ENCODE results near the gene SERPINI1.

SERPINI1 gene, protein sequence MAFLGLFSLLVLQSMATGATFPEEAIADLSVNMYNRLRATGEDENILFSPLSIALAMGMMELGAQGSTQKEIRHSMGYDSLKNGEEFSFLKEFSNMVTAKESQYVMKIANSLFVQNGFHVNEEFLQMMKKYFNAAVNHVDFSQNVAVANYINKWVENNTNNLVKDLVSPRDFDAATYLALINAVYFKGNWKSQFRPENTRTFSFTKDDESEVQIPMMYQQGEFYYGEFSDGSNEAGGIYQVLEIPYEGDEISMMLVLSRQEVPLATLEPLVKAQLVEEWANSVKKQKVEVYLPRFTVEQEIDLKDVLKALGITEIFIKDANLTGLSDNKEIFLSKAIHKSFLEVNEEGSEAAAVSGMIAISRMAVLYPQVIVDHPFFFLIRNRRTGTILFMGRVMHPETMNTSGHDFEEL

DNA sequence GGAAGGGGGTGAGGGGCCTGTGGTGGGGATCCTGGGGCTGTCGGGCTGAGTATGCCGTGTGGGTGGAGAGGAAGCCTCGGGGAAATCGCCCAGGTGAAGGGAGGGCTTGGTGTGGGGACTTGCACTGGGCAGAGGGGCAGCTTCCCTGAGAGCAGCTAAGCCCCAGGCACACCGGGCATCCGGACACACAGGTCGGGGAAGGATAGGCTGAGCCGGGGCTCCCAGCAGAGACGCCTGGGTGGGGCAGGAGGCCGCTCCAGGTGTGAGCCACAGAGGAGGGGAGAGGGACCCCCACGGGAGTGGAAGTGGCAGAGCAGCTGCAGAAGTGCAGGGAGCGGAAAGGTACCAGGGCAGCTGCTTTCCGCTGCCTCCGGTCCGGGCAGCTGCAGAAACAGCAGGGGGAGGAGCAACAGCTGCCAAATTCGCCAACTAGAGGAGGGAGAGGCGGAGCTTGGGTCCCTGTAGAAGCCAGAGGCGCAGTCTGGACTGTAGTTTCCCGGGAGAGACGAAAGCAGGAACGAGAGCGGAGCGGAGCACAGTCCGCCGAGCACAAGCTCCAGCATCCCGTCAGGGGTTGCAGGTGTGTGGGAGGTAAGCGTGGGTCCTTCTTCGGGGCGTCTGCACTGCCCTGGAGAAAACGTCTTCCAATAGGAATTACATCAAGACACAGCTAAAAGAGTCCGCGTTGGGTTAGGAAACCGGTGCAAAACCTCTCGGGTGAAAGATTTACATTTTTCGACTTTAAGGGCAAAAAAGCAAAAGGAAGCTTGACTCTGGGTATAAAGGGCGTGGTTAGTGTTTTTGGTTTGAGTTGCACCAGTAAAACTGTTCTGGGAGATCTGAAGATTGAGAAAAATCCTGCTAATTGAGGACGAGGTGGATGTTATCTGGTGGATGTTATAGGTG is at the start of gene SERPINI1:
Gene SERPINI1, plus strand, starts transcription at position 489 of the 906 bp plus-strand sequence. CDS start 53,408 bp downstream, outside the sequence.
- no peaks in the 10 kb centered on the region for H3K9me3 Mint-ChIP-seq
- no peaks in the 10 kb centered on the region for H3K27me3 Mint-ChIP-seq
- H3K27ac Mint-ChIP-seq, result no peak within 1 kb of the TSS
- peaks cover 24% of the 10 kb centered on the region for H3K4me1 Mint-ChIP-seq
- DNase-seq (ENCODE audit: low spot score in 2 of 2) (peak in 1 of 2 donors; percentile 90), ATAC-seq (ENCODE audit: low read depth) (peak; percentile 49)
- H3K4me3 Mint-ChIP-seq, result no peak within 1 kb of the TSS
- peaks cover 3% of the 10 kb centered on the region for H3K36me3 Mint-ChIP-seq

DNA sequence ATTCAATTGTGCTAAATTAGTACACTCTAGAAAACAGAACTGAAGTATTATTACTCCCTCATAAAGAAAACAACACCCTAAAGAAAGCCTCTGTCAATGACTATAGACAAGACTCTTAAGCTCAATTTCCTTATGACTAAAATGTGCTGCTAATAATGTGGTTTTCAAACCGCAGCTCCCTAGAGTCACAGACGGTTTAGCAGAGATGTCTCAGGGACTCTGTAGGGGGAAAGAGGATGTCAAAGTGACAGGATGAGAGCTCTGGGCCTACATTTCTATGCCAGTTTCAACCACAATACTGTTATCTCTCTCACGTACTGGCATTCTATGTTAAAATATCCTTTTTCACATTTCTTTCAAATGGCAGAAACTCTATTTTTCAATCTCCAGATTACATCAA is 44.2 kb upstream of the SERPINI1 start:
- Mint-ChIP-seq H3K36me3 (peaks cover 24% of the 10 kb centered on the region), H3K27me3 (no peaks in the 10 kb centered on the region), H3K9me3 (no peaks in the 10 kb centered on the region), H3K4me1 (peaks cover 12% of the 10 kb centered on the region), H3K27ac (peak overlapping the region; percentile 78), H3K4me3 (peak overlapping the region; percentile 17)
- ATAC-seq (ENCODE audit: low read depth), result peak; percentile 99
- peak in 1 of 2 donors; percentile 20 for DNase-seq (ENCODE audit: low spot score in 2 of 2)

DNA sequence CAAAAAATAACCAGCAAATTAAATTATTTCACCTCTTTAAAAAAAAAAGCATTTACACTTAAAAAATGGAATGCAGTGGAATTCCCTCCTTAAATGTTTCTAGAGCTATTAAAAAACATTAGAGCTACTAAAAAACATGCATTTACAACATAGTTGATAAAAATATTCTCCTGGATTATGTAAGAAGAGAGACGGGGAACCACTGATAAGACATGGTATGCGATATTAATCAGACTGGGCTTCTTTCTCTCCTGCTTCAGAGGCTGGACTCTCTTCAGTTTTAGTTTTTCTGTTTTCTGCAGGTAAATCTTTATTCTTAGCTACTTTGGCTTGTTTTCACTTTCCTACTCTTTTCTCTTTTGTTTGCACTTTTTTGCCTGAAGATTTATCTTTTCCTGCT is 41.4 kb upstream of the SERPINI1 start:
- ATAC-seq (ENCODE audit: low read depth), result no peak
- no peaks in the 10 kb centered on the region for H3K27me3 Mint-ChIP-seq
- no peak for DNase-seq (ENCODE audit: low spot score in 2 of 2)
- H3K4me1 Mint-ChIP-seq, result peaks cover 12% of the 10 kb centered on the region
- H3K4me3 Mint-ChIP-seq, result no peak overlapping the region
- H3K27ac Mint-ChIP-seq, result no peak overlapping the region
- no peaks in the 10 kb centered on the region for H3K9me3 Mint-ChIP-seq
- H3K36me3 Mint-ChIP-seq, result peaks cover 24% of the 10 kb centered on the region

DNA sequence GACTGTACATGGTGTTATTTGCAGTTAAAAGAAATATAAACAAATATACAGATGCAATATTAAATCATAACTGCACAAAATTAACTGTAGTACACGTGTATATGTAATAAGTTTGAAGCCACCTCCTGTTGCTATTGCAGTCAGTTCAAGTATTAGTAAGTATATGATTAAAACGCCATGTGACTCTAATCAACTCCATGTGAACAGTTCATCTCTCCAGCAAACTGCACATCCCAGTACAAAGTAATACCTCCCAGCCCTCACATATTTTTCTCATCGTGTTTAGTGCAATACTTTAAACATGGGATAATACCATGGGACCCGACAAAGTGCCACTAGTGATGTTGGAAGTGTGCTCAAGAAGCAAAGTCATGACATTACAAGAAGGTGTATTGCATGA is 35.5 kb upstream of the SERPINI1 start:
- Mint-ChIP-seq H3K4me3 (no peak overlapping the region), H3K4me1 (no peaks in the 10 kb centered on the region), H3K27ac (no peak overlapping the region), H3K9me3 (no peaks in the 10 kb centered on the region), H3K36me3 (peaks cover 19% of the 10 kb centered on the region), H3K27me3 (no peaks in the 10 kb centered on the region)
- ATAC-seq (ENCODE audit: low read depth) (no peak), DNase-seq (ENCODE audit: low spot score in 2 of 2) (no peak)

DNA sequence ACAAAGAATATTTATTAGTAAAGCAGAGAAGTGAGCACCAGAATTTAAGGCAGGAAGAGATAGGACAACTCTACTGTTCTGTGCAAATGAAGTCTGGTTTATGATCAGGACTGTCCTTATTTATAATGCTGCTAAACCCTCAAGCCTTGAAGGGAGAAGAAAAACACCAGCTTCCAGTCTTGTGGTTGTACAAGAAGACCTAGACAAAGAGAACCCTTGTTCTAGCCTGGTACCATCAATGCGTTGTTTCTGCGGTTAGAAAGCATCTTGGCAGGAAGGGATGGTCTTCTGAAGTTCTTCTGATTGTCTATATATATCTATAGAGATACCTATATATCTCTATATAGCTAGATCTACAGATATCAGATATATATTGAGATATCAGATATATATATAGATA is 34.6 kb upstream of the SERPINI1 start:
- no peak for ATAC-seq (ENCODE audit: low read depth)
- H3K27me3 Mint-ChIP-seq, result no peaks in the 10 kb centered on the region
- no peak overlapping the region for H3K27ac Mint-ChIP-seq
- no peak for DNase-seq (ENCODE audit: low spot score in 2 of 2)
- H3K4me3 Mint-ChIP-seq, result no peak overlapping the region
- peaks cover 2% of the 10 kb centered on the region for H3K4me1 Mint-ChIP-seq
- H3K9me3 Mint-ChIP-seq, result no peaks in the 10 kb centered on the region
- H3K36me3 Mint-ChIP-seq, result peaks cover 20% of the 10 kb centered on the region

DNA sequence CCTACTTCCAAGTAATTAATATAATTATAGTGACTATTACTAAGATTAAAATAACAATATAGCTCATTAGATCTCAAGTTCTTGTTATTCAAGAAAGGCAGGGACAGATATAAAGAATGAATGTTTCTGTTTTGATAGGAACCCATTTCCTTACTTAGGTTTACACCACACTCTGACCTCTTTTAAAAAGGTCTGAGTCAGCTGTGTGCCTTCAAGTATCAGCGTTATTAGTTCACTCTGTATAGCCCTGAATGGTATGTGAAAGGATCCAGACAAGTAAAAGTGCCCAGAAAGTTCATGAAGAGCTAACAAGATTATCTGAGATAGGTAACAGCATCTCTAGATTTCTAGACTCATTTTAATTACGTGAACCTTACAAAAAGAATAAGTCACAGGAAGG is 29.7 kb upstream of the SERPINI1 start:
- peaks cover 11% of the 10 kb centered on the region for H3K4me1 Mint-ChIP-seq
- H3K27me3 Mint-ChIP-seq, result no peaks in the 10 kb centered on the region
- H3K36me3 Mint-ChIP-seq, result peaks cover 33% of the 10 kb centered on the region
- H3K9me3 Mint-ChIP-seq, result no peaks in the 10 kb centered on the region
- H3K4me3 Mint-ChIP-seq, result no peak overlapping the region
- no peak for ATAC-seq (ENCODE audit: low read depth)
- H3K27ac Mint-ChIP-seq, result no peak overlapping the region
- DNase-seq (ENCODE audit: low spot score in 2 of 2), result no peak

DNA sequence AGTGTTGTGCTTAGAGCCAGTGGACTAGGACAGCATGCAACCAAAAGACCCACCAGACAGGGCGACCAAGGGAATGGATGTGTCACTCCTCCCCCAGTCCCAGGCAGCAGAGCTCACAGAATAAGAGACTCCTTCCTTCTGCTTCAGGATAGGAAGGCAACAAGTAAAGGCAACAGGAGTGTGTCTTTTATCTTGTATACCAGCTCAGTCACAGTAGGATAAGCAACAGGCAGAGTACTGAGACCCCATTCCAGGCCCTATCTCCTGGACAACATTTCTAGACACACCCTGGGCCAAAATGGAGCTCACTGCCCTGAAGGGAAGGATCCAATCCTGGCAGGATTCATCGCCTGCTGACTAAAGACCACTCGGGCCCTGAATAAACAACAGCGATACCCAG is 25.8 kb upstream of the SERPINI1 start:
- Mint-ChIP-seq H3K4me3 (no peak overlapping the region), H3K4me1 (peaks cover 34% of the 10 kb centered on the region)

DNA sequence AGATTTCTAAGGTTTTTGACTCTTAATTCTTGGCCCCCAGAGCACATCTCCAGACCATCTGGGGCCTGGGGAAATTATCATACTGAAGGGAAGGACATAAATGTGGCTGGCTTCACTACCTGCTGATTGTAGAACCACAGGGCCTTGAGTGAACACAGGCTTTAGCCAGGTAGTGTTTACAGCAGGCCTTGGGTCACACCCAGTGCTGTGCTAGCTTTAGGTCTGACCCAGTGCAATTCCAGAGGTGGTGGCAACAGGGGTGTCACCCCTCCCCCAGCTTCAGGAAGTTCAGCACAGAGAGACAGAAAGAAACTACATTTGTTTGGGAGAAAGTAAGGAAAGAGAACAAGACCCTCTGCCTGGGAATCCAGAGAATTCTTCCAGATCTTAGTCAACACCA is 25.0 kb upstream of the SERPINI1 start:
- ATAC-seq (ENCODE audit: low read depth) (no peak), DNase-seq (ENCODE audit: low spot score in 2 of 2) (no peak)
- no peak overlapping the region for H3K27ac Mint-ChIP-seq
- H3K4me3 Mint-ChIP-seq, result no peak overlapping the region
- H3K9me3 Mint-ChIP-seq, result no peaks in the 10 kb centered on the region
- peaks cover 45% of the 10 kb centered on the region for H3K36me3 Mint-ChIP-seq
- H3K4me1 Mint-ChIP-seq, result peaks cover 40% of the 10 kb centered on the region
- H3K27me3 Mint-ChIP-seq, result no peaks in the 10 kb centered on the region

More for the DNA sequence above, 25.8 kb upstream of the SERPINI1 start:
- Mint-ChIP-seq H3K27ac (no peak overlapping the region), H3K36me3 (peaks cover 42% of the 10 kb centered on the region), H3K27me3 (no peaks in the 10 kb centered on the region), H3K9me3 (no peaks in the 10 kb centered on the region)
- no peak for DNase-seq (ENCODE audit: low spot score in 2 of 2)
- no peak for ATAC-seq (ENCODE audit: low read depth)

DNA sequence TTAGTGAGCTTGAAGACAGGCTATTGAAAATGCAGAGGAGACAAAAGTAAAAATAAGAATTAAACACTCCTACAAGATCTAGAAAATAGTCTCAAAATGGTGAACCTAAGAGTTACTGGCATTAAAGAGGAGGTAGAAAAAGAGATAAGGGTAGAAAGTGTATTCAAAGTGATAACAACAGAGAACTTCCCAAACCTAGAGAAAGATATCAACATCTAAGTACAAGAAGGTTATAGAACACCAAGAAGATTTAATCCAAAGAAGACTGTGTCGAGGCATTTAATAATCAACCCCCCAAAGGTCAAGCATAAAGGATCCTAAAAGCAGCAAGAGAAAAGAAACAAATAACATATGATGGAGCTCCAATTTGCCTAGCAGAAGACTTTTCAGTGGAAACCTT is 24.1 kb upstream of the SERPINI1 start:
- Mint-ChIP-seq H3K4me1 (peaks cover 39% of the 10 kb centered on the region), H3K4me3 (no peak overlapping the region), H3K27ac (no peak overlapping the region), H3K36me3 (peaks cover 46% of the 10 kb centered on the region), H3K9me3 (no peaks in the 10 kb centered on the region), H3K27me3 (no peaks in the 10 kb centered on the region)
- ATAC-seq (ENCODE audit: low read depth), result no peak
- DNase-seq (ENCODE audit: low spot score in 2 of 2), result no peak

DNA sequence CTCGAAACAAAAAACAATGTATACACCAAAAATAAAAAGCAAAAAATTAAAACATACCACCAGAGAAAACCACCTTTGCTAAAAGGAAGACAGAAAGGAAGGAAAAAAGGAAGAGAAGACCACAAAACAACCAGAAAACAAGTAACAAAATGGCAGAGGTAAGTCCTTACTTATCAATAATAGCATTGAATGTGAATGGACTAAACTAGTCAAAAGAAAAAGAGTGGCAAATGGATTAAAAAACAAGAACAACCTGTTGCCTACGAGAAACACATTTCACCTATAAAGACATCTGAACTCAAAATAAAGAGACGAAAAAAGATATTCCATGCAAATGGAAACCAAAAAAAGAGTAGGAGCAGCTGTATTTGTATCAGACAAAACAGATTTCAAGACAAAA is 23.1 kb upstream of the SERPINI1 start:
- no peaks in the 10 kb centered on the region for H3K27me3 Mint-ChIP-seq
- no peak overlapping the region for H3K4me3 Mint-ChIP-seq
- H3K36me3 Mint-ChIP-seq, result peaks cover 44% of the 10 kb centered on the region
- H3K27ac Mint-ChIP-seq, result peak overlapping the region; percentile 15
- ATAC-seq (ENCODE audit: low read depth) (no peak), DNase-seq (ENCODE audit: low spot score in 2 of 2) (no peak)
- H3K4me1 Mint-ChIP-seq, result peaks cover 39% of the 10 kb centered on the region
- H3K9me3 Mint-ChIP-seq, result no peaks in the 10 kb centered on the region

DNA sequence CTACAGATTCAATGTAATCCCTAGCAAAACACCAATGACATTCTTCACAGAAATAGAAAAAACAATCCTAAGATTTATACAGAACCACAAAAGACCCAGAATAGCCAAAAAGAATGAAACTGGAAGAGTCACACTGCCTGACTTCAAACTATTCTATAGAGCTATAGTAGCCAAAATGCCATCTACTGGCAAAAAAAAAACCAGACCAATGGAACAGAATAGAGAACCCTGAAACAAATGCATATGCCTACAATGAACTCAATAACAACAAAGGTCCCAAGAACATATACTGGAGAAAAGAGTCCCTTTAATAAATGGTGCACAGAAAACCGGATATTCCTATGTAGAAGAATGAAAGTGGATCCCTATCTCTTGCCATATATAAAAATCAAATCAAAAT is 20.6 kb upstream of the SERPINI1 start:
- no peaks in the 10 kb centered on the region for H3K9me3 Mint-ChIP-seq
- H3K27ac Mint-ChIP-seq, result no peak overlapping the region
- ATAC-seq (ENCODE audit: low read depth) (no peak), DNase-seq (ENCODE audit: low spot score in 2 of 2) (no peak)
- H3K4me1 Mint-ChIP-seq, result peaks cover 36% of the 10 kb centered on the region
- no peaks in the 10 kb centered on the region for H3K27me3 Mint-ChIP-seq
- H3K4me3 Mint-ChIP-seq, result no peak overlapping the region
- H3K36me3 Mint-ChIP-seq, result peaks cover 48% of the 10 kb centered on the region

DNA sequence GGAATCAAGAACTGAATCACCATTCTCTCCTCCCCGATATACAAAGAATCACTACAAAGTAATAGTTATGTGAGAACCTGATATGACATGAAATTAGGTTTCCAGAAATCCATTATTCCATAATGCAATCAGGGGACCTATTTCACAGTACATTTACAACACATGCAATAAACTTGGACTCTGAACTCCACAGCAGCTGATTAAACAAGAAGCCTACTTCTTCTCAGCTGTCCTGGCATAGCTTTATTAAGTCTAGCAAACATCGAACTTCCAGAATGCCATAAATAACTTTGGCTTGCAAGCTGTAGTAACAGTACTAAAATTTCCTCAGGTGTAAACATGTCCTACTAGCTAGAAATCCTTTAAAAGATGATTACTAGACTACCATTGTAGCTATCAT is 18.6 kb upstream of the SERPINI1 start:
- H3K4me1 Mint-ChIP-seq, result peaks cover 40% of the 10 kb centered on the region
- ATAC-seq (ENCODE audit: low read depth), result no peak
- no peaks in the 10 kb centered on the region for H3K9me3 Mint-ChIP-seq
- no peak overlapping the region for H3K4me3 Mint-ChIP-seq
- peaks cover 43% of the 10 kb centered on the region for H3K36me3 Mint-ChIP-seq
- H3K27me3 Mint-ChIP-seq, result no peaks in the 10 kb centered on the region
- no peak for DNase-seq (ENCODE audit: low spot score in 2 of 2)
- H3K27ac Mint-ChIP-seq, result no peak overlapping the region

DNA sequence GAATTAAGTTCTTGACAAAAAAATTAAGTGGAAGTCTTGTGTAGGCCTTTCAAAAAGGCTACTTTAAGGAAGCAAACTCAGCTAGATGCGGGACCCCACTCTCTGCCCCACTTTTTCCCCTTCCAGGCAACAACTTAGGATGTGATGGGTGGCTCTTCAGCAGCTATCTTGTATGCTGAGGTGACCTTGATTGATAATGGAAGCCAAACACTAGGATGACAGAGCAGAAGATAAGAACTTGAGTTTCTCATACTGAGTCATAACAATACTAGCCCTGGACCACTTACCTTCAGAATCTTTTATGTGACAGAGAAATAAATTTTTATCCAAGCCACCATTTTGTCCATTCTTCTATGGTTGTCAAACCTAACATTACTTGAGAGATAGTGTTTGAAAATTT is 16.9 kb upstream of the SERPINI1 start:
- DNase-seq (ENCODE audit: low spot score in 2 of 2) (no peak), ATAC-seq (ENCODE audit: low read depth) (no peak)
- Mint-ChIP-seq H3K36me3 (peaks cover 37% of the 10 kb centered on the region), H3K4me3 (no peak overlapping the region), H3K9me3 (no peaks in the 10 kb centered on the region), H3K4me1 (peaks cover 35% of the 10 kb centered on the region), H3K27me3 (no peaks in the 10 kb centered on the region), H3K27ac (no peak overlapping the region)

DNA sequence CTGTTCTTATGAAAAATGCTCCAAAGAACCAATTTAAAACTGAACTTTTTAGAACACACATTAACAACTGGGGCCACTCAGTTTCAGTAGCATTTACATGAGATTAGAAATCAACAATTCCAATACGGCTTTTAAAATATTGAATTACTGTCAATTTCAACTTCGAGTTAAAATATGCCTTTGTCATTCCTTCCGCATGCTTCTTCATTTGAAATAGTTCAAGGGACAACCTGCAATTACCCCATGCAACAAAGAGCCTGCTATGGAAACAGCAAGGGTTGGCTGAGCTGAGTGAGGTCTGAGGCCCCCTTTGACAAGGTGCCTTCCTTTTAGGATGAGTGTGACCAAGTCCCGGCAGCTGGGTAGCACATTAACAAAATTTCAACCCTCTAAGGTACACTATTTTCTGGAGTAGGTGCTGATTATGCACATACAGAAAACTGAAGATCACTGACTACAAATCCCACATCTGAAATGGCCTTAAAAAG is 12.5 kb upstream of the SERPINI1 start:
- DNase-seq (ENCODE audit: low spot score in 2 of 2) (no peak), ATAC-seq (ENCODE audit: low read depth) (no peak)
- Mint-ChIP-seq H3K4me1 (peaks cover 31% of the 10 kb centered on the region), H3K27ac (no peak overlapping the region), H3K27me3 (no peaks in the 10 kb centered on the region), H3K36me3 (peaks cover 23% of the 10 kb centered on the region), H3K4me3 (no peak overlapping the region), H3K9me3 (no peaks in the 10 kb centered on the region)

All from memory B cell (primary cell).